GM18505 (cell line): ENCODE measurements around the gene ETNK1.

Source experiments
- ATAC-seq: cut with Tn5 transposase; IDR thresholded peaks from one replicate; pipeline ENCODE4 v1.9.1; 2021; ENCODE audit not compliant: unreplicated experiment
- POLR2A ChIP-seq: IDR thresholded peaks from 4 replicates; pipeline ENCODE4 v1.6.1; 2011; ENCODE audit warnings: borderline replicate concordance; ENCODE audit not compliant: insufficient read depth, insufficient read length; ENCODE audit errors: extremely low read depth

Gene ETNK1

DNA sequence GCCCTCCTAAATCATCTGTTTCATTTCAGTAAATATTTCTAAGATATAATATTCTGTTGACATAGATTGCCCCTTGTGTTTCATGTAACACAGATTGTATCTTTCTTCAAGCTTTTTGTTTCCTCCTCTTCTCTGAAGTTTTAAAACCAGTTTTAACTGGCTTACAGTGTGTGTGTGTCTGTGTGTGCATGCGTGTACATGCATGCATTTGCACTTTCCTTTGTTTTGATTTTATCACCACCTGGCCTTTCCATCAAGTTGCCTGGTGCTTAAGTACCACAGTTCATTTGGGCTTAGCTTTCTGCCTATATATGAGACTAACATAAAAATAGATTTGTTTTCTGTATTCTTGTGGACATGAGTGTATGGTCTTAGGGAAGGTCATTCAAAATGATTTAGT, 31.9 kb downstream of the ETNK1 start:
- ATAC-seq = no peak
- TF ChIP-seq POLR2A = no peak

DNA sequence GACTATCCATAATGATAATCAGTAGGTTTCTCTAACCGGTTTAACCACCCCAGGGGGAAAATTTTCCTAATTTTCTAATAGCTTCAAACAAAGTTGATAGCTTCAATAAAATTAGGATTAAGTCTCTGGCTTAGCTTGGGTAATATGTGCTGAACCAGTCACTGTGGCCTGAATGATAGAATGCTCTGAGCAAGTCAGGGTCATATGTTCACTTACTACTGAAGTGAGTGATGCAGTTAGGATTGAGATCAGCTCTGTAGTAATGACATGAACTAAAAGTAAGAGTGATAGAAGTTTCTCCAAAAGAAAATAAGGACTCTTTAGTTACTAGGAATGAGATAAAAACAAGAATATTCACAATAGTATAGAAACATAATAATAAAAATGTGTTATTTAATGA, 32.6 kb downstream of the ETNK1 start:
- no peak for ATAC-seq
- no peak for TF ChIP-seq POLR2A

DNA sequence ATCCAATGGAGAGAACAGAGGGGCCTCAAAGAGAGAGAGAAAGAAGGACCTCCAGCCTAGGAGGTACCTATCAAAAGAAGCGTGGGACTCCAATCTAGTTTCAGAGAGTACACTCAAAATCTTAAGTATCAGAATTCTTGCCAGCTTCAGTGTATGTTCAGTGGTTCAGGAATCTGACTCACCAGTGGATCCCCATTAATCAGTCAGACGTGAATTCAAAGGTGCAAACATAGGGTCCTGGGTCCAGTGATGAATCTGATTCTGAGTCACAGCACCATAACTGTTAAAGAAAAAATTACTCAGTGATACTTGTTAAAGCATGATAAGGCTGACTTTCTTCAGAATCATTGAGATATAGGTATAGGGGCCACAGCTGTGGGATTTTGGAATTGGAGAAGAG, 33.2 kb downstream of the ETNK1 start:
- no peak for ATAC-seq
- TF ChIP-seq POLR2A = no peak

DNA sequence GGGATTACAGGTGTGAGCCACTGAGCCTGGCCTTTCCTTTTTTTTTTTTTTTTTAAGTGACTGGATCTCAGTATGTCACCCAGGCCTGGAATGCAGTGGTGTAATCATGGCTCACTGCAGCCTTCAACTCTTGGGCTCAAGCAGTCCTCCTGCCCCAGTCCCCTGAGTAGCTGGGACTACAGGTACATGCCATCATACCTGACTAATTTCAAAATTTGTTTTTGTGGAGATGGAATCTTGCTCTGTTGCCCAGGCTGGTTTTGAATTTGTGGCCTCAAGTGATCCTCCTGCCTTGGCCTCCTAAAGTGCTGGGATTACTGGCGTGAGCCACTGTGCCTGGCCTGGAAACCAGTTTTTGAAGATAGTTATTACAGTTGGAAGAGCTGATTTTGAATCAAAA, 37.4 kb downstream of the ETNK1 start:
- ATAC-seq = no peak
- no peak for TF ChIP-seq POLR2A

DNA sequence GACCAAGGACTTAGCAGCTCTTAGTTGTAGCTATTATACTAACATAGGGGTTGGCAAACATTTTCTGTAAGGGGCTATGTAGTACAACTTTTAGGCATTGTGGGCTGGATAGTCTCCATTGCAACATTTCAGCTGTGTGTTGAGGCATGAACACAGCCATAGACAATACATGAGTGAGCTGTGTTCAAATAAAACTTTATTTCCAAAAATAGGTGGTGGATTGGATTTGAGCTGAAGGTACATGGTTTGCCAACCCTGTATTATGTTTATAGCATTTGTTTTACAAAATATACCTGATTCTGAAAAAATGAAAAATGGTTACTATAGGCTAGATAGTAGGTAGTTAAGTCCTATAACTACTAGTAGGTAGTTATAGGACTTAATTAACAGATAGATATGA, 40.5 kb downstream of the ETNK1 start:
- no peak for TF ChIP-seq POLR2A
- no peak for ATAC-seq

DNA sequence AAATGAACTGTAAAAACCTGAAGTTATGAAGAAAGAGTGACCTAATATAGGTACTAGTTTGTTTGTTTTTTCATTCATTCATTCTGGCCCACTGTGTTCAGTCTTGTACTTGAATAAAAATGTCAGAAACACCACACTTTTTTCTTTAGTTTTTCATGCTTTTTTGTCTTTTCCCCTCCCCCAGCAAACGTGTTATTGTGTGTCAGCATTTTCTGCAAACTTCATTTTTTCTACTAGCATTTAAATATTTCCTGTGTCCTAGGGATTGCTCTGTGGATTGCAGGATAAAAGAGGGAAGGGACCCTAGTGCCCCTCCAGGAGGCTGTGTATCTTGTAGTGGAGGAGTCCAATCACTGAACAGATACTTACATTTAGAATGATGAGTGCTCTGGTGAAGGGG, 42.2 kb downstream of the ETNK1 start:
- no peak for ATAC-seq
- TF ChIP-seq POLR2A = no peak

DNA sequence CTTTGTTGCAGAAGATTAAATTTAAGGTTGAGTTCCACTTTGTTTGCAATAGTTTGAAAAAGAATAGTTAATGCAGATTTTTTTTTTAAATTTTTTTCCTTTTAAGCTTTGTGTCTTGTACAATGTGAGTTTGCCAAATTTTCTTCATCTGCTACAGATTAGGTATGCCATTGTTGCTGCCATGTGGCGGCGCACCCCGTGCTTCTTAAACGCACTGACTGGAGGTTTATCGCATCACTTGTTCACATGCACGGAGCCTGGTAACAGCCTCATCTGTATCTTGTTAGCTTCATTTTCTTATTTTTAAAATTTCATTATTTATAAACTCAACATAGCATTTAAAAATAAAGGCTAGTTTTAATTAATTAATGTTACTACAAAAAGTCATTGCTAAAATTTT, 43.5 kb downstream of the ETNK1 start:
- no peak for ATAC-seq
- no peak for TF ChIP-seq POLR2A

DNA sequence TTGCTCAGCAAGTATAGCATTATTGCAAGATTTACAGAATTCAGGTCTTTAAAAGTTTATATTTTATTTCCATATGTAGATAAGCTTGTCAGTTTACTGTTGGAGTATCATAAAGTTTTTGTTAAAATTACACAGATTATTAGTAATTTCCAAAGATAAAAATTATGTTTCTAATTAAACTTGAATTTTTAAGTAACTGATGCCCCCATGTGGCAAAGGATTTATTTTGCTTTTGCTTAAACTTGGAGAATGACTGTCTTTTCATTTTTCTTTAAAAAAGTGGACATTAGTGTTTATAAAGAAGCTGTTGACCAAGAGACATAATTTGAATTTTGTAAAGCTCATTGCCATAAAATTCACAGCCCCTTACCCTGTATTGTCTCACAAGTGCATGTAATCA, 45.8 kb downstream of the ETNK1 start:
- no peak for ATAC-seq
- no peak for TF ChIP-seq POLR2A

DNA sequence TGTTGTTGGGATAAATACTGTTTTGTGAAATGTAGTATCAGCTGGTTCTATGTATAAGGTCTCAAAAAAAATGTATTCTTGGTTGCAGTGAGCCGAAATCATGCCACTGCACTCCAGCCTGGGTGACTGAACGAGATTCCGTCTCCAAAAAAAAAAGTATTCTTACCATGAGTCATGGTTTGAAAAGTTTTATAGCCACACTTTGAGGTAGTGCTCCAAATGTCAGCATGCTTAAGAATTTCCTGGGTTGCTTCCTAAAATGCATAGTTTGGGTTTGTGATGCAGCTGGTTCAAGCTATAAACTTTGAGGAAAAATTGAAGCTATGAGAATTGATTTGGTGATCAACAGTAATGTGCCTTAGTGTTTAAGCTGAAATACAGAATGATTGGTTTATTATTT, 48.0 kb downstream of the ETNK1 start:
- ATAC-seq = no peak
- TF ChIP-seq POLR2A = no peak

DNA sequence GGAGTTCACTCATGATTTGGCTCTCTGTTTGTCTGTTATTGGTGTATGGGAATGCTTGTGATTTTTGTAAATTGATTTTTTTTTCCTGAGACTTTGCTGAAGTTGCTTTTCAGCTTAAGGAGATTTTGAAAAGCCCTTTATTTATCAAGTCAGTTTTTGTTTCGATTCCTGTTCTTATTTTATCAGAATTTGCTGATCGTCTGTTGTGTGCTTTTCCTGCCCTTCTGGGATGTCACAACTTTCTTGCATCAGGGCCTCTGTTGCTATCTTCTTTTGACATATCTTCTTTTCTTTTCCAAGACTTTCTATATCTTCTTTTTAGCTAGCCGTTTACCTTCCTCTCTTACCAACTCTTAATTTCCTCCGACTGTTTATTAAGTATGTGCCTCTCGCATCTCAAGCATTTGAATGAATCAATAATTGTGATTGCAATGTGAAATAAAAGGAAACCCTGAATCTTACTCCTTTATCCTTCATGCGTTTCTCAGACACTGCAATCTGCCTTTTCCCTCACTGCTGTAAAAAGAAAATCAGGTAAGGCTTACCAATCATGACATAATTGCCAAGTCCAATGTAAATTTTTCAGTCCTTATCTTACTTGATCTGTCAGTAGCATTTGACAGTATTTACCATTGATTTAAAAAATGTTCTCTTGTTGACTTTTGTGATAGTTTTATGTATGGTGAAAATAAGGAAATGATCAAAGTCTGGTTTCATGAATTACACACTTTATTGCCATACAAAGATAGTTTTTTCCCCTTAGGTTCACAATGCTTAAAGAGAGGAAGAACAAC, 53.0 kb downstream of the ETNK1 start:
- ATAC-seq = no peak
- TF ChIP-seq POLR2A = no peak

DNA sequence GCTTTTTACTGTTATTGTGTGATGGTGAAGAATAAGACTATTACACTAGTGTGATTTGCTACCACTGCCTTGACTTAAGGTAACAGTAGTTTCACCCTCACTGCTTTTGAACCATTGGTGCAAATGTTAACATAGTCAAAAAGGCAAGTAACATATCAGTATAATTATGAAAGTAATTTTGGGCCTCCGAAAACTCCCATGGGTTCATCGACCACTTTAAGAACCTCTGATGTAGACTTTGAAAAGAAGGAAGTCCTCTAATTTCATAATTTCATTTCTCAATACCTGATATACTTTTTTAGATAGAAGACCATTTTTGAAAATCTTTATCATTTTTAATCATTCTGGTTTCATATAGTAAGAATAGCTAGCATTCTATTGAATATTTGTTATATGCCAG, 57.7 kb downstream of the ETNK1 start:
- ATAC-seq = peak; percentile 42
- TF ChIP-seq POLR2A = no peak

DNA sequence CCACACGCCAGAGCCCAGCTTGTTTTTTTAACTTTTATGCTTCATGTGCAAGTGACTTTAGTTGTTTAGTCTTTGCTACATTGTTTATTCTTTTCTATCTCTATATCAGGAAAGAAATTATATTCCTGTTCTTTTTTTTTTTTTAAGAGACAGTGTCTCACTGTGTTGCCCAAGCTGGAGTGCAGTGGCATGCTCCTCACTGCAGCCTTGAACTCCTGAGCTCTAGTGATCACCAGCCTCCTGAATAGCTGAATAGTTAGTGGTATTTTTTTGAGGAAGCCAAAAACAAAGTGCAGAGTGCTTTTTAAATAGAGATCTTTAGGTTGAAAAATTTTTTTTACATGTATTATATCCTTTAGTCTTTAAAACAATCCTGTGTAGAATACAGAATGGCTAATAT, 58.2 kb downstream of the ETNK1 start:
- no peak for ATAC-seq
- no peak for TF ChIP-seq POLR2A

DNA sequence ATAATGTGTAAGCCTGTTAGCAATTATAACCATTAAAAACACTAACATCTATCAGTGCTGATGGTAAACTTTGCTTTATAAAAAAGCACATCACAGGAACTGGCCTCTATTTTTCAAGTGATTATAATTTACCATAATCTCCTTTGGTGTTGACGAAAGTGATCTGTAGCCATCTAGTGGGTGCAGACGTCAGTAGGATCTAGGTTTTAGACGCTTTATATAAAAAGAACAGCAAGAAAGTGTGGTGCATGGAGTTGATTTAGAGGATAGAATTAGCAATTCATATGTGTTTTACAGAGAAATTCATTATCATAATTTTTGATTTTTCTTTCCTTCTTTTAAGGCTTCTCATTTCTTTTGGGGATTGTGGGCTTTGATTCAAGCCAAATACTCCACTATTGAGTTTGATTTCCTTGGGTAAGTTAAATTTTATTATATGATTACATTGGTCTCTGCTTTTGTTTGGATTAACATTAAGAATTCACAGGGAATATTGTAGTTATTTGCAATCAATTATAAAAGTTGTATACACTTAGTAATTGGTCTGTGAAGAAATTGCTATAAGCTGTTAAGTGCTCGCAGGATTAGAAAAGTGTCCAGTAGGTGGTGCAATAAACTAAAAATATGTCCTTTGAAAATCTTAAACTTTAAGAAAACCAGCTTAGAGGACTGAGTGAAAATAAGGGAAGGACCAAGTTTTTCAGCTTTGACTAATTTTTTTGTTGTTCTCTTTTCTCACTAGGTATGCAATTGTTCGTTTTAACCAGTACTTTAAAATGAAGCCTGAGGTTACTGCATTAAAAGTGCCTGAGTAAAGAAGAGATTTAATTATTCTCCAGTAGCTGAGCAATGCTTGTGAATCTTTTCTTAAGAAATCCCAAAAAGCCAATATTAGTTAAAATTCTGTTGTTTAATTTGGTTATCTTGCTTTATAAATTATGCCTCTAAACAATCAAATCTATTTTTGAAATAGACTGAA, 59.5 kb downstream of the ETNK1 start:
- no peak for TF ChIP-seq POLR2A
- no peak for ATAC-seq

DNA sequence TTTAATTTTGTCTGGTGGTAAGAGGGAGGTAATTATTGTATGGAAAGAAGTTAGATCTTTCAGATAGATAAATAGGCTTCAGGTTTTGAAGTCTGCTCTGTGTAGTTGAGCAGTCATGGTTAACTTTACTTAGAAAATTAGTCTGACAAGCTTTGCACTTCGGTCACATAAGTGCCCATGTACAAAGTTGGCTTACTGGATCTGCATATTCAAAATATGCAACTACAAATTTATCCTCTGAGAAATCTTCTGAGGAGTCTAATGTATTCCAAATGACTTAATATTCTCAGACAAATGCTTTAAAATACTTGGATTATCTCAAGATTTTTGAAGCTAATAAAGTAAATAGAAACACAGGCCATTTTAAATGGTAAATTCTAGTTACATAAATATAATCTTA, 61.2 kb downstream of the ETNK1 start:
- no peak for ATAC-seq
- TF ChIP-seq POLR2A = no peak
